ENCODE results near the gene ATP2A1.

DNA sequence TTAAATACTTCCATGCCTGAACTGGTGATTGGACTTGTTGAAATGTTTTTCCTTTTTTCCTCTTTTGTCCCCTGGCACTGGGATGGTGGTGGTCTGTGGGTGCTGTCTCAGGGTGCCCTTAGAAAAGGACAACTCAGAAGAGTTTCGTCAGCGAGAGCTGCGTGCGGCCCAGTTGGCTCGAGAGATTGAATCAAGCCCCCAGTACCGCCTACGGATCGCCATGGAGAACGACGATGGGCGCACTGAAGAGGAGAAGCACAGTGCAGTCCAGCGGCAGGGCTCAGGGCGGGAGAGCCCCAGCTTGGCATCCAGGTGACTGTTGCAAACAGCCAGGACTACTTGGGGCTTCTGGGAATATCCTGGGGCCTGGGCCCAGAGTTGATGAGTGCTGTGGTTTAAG is 48.5 kb upstream of the ATP2A1 start:
- no peak for TF ChIP-seq POLR2A (IDR thresholded peaks at IDR 0.05)
- TF ChIP-seq, protein P1, sequence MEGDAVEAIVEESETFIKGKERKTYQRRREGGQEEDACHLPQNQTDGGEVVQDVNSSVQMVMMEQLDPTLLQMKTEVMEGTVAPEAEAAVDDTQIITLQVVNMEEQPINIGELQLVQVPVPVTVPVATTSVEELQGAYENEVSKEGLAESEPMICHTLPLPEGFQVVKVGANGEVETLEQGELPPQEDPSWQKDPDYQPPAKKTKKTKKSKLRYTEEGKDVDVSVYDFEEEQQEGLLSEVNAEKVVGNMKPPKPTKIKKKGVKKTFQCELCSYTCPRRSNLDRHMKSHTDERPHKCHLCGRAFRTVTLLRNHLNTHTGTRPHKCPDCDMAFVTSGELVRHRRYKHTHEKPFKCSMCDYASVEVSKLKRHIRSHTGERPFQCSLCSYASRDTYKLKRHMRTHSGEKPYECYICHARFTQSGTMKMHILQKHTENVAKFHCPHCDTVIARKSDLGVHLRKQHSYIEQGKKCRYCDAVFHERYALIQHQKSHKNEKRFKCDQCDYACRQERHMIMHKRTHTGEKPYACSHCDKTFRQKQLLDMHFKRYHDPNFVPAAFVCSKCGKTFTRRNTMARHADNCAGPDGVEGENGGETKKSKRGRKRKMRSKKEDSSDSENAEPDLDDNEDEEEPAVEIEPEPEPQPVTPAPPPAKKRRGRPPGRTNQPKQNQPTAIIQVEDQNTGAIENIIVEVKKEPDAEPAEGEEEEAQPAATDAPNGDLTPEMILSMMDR (IDR thresholded peaks at IDR 0.05), result no peak

Measured in uterus (tissue), 2 donors.